COLO829 (cell line): Measurements from ENCODE around the gene FAM222A.

ENCODE experiments used
- DNase-seq: peaks from one replicate; pipeline ENCODE4 v3.0.0; 2012; ENCODE audit warnings: low spot score

Gene FAM222A

DNA sequence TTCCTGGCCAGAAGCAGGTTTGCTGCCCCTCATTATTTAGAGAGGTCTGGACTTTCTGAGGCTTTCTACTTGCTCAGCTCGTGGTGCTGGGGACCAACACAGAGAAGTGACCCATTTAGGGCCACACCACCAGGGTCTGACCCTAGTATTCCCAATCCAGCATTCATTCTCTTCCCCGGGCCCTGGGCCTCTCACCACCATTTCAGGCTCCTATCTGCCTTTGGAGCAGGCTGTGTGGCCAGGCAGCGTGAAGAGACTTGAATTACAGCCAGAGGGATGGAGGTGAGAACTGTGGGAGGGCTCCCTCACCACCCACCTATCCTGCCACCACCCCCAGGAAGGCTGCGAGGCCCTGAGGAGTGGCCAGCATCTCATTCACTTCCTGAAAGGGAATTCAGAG is 24.6 kb downstream of the FAM222A start:
- no peak for DNase-seq

DNA sequence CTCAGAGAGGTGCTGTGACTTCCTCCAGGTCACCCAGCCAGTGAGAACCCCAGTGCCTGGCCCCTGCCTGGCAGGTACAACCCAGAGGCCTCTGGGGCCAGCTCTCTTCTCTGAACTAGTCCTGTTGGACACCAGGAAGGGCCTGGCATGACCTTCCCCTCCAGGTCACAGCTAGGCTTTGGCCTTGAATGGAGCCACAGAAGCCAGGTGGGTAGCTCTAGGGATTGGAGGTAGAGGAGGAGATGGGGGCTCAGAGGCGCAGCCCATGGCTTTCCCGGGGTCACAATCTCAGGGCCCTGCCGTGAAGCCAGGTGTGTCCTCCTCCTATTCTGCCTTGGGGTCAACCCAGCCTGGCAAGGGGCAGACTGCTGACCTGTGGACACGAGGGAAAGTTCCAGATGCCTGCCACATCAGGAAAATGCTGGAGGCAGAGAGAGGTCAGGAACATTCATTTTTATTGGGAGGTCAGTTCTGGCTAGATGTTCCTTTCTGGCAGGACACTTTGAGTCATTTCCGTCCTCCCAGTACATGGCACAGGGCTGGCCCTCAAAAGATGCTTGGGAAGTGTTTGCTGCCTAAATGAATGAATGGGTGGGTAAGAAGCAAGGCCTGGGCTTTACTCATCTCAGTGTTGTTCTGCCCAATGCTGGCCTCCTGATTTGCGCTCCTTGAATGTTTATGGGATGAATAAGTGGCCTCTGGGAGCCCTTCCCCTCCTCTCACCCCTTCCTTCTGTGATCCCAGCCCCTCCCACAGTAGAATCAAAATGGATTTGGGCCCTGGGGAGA is 25.4 kb downstream of the FAM222A start:
- DNase-seq: no peak

DNA sequence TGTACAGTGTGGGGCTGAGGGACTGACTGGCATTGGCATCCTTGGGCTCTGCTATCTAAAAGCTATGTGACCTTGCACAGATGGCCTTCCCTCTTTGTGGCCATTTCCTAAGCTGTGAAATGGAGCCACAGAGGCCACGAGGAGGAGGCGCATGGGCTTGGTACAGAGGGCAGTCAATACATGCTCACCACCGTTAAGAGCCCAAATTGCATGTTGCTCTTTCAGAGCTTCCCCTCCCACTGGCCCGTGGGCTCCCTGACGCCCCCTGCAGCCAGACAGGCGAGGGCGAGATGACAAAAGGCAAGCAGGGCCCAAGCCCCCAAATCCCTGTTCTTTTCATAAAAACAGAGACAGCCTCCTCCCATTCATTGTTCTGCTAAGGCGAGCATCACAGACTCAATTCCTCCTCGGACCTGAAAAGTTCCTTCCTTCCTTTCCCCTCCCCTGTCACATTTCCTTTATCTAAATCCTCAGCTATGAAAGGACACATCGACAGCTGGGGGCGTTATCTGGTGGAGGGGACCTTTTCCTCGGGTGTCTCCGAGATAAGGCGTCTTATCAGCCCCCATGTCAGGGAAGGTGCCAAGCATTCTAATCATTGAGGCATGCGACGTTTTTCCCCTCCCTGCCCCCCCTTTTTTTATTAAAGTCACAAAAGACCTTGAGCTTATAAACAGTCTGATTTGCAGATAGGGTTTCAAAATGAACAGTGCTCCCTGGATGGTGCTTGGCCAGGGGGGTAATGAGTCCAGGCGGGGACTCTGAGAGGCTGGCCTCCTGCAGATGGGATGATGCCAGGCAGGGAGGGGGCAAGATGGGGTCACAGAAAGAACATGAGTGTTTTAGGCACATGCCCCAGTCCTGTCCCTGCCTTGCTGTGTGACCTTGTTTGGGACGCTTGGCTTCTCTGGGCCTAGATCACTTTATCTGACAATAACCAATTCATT is 26.4 kb downstream of the FAM222A start:
- DNase-seq: no peak

DNA sequence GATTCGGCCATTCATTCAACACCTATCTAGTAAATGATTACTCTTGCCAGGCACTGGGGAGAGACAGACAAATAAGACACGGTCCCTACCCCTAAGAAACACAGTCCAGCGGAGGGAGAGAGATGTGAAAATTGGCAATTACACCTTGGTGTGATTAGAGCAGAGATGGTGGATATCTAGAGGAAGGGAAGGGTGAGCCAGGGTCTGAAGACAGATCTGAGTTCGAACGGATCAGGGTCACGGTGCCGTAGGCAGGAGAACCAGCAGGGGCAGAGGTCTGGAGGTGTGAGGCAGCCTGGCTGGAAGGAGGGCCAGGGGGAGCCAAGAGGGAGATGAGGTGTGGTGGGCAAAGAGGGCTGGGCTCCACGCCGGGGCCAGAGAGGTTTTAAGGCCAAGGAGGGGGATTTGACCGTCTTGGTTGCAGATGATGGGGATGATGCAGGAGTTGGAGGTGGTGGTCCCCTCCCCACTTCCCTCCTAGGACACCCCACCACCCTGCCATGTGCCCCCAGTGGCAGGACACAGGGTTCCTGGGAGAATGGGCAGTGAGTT is 27.1 kb downstream of the FAM222A start:
- DNase-seq: no peak

DNA sequence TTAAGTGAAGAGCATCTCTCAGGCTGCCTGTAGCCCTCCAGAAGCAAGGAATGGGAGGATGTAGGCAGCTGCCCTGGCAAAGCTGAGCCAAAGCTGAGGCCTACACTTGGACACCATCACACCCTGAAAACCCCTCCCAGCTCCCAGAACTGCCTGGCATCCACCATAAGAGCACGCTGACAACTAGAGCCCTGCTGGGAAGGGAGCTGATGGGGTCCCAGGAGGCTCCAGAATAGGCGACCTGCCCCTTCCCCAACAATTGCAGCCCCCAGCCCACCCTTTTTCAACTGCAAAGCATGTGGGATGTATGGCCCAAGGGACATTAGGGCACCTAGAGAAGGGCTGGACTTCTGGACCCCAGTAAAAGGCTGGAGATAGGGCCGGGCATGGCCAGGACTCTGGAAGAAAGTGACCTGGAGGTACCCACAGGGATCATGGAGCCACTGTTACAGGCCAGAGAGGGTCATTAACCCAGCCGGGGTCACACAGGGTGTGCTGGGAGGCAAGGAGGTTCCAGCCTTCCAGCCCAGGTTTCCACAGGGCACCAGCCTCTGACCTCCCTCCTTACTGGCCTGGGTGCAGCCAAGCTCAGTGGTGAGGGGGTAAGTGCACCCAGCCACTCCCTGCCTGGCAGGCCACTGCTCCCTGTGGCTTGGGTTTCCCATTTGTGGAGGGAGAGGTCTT is 27.8 kb downstream of the FAM222A start:
- DNase-seq: no peak

DNA sequence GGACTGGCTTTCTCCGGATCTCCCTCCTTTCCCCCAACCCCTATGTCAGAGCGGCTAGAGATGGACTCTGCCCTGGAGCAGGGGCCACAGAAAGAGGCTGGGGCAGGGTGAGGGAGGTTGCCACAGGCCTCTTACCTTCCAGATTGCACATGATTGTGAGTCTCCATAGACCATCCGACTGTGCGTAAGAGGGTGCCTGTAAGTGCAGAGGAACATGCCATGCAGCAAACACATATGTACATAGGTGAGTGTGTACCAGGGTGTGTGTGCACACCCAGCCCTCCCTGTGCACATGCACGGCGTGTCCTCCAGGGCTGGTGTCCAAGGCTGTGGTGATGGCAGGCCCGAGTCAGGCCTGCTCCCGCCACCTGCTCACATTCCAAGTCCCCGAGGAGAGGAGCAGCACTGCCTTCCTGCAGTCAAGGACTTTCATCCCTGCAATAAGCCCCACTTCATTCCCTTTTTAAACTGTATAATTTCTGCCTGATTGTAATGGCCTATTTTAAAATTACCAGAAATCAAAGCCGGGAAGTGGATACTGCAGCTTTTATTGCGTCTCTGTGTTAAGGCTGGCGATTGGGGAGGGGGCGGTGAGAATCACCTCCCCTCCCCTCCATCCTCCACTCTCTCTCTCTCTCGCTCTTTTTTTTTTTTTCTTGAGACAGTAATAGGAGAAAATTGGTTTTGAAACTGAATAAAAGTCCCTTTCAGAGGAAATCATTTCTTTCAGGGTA is 28.5 kb downstream of the FAM222A start:
- no peak for DNase-seq

DNA sequence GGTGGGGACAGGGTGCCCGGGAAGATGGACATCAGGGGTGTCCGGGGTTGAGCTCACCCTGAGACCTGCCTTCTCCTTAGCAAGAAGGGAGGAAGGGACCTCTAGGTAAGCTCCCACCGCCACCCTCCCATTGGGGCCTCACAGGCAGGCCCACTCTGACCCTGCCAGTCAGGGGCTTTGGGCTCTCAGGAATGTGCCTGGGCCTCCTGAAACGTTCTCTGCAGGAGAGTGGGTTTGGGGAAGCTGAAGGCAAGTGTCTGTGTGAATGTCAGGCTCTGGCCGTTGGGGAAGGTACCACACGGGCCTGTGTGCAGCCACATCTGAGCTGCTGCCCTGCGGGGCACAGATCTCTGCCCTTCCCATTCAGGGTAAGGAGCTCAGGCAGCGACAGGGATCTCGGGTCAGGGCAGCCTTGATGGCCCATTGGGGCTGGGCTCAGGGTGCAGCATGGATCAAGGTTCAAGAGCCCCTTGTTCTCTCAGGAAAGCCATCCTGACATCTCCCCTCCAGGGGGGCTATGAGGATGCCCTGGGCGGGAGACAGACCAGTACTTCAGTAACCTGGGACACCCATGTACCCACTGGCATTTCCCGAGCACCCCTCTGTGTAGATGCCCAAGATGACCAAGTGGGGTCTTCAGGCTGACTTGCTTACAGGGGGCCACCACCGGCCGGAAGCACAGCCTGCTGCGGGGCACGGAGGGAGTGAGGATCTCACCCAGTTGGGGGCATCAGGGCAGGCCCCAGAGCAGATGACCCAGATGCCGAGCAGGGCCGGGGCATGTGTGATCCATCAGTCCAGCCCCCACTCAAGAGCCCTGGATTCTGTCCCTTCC is 29.7 kb downstream of the FAM222A start:
- DNase-seq: no peak

DNA sequence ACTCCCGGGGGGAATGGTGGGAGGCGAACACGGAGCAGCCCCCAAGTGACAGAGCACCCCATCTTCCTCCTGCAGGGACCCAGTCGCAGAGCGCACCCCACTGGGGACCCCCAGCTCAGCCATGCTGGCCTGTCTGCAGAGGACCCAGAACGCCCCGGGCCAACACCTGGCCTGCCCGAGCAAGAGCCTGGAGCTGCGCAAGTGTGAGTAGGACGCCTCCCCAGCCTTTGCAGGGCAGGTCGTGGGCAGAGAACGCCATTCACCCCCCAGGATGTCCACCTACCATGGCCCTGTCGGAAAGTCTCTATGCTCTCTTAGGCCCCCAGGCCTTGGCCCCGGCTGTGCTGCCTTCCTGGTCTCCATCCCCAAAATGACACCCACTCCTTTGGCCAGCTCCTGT is 30.4 kb downstream of the FAM222A start:
- DNase-seq: no peak

DNA sequence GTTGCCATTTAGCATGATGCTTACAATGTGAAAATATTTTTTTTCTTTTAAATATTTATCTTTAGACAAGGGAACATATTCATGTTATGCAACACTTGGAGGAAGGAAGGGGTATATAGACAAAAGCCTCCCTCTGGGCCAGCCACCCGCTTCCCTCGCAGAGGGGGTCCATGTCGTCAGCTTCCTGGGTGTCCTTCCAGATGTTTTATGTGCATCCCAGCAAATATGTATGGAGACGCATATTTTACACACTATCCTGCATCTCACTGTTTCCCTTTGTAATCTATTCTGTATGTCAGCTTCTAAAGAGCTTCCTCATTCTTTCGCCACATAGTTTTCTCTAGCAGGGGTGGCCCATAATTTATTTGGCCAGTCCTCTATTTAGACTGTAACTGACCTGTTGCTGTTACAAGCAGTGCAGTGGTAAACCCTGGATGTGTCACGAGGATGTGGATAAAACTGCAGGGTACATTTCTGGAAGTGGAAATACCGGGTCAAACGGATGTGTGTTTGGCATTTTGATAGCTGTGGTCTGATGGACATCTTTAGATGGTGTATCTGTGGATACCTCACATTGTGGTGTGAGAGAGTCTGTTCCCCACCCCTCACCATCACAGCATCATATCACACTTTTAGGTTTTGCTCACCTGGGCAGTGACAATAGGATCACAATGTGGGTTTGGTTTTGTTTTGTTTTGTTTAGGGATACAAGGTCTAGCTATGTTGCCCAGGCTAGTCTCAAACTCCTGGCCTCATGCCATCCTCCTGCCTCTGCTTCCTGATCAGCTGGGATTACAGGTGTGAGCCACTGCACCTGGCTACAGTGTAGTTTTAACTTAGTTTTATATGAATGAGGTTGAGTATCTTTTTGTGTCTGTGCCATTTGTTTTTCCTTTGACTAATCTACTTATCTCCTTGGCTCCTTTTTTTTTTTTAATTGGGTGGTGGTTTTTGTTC is 31.6 kb downstream of the FAM222A start:
- DNase-seq: no peak

DNA sequence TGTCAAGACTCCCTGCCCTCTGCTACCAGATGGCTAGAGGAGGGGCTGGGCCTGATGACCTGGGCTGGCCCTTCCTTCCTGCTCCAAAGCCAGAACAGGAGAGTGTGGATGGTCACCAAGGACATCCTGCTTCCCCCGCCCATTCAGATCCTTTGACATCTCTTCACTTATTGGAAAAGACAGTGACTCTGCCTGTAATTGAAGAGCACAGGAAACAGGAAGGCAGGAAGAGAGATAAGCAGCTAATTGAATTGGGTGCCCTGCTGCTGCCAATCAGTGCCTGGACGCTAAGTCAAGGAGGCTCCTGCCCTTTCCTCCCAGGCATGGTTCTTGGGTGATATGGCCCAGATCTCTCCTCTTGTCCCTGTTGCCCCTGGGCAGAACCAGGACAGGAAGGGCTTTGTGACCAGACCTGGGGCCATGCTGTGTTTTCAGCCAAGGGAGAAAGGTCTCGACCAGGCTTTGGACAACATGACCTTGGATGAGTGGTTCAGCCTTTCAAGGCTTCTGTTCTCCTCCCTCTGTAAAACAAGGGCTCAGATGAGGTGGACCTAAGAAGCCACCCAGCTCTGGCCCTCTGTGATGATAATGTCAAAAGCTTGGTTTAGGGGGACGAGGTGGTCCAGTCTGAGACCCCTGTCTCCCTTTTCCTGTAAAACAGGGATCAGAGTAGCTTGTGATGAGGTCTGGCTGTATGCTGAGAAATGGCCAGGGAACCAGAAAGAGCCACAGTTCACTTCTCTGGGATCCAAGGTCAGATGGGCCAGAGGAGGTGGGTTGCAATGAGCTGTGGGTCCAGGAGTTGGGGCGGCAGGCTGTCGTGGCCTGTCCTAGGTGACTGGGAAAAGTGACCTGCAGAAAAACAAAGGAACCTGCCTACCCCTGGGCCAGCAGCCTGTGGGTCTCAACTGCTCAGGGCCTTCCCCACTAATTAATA is 38.8 kb downstream of the FAM222A start:
- DNase-seq: no peak

DNA sequence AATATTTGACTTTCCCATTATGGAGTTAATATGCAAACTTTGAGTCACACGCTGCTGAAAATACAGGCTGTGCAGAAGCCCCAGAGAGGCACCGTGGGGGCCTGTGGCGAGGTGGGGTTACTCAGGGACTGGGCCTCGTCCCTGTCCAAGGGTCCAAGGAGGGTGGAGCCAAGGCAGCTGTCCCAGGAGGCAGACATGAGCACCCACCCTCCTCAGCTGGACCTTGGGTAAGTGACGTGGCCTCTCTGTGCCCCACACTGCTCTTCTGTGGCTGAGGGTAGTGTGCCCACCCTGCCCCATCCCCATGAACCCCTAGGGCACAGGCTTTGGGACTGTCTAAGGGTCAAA is 39.4 kb downstream of the FAM222A start:
- DNase-seq: no peak

DNA sequence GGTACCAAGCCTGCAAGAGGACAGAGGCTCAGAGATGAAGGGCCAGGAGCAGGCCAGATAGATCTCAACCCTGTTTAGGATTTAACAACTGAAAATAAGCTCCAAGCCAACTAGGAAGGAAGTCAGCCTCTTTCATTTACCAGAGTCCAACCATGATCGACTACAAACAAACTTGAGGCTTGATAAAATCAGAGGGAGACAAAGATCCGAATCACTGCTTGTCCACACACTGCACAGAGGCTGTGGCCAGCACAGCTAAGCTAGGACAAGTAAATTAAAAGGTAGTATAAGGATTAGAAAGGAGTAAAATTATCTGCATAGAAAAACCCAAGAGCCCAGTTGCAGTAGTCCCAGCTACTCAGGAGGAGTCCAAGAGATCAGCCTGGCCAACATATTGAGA is 40.3 kb downstream of the FAM222A start:
- no peak for DNase-seq

DNA sequence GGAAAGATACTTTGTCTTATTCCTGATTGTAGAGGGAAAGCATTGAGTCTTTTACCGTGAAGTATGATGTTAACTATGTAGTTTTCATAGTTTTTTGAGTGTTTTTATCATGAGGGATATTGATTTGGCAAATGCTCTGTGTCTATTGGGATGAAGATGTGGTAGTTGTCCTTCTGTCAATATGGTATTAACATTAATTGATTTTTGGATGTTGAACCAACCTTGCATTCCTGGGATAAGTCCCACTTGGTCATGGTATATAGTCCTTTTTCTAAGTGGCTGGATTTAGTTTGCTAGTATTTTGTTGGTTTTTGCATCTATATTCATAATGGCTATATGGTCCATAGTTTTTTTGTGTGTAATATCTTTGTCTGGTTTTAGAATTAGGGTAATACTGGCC is 42.8 kb downstream of the FAM222A start:
- DNase-seq: no peak

DNA sequence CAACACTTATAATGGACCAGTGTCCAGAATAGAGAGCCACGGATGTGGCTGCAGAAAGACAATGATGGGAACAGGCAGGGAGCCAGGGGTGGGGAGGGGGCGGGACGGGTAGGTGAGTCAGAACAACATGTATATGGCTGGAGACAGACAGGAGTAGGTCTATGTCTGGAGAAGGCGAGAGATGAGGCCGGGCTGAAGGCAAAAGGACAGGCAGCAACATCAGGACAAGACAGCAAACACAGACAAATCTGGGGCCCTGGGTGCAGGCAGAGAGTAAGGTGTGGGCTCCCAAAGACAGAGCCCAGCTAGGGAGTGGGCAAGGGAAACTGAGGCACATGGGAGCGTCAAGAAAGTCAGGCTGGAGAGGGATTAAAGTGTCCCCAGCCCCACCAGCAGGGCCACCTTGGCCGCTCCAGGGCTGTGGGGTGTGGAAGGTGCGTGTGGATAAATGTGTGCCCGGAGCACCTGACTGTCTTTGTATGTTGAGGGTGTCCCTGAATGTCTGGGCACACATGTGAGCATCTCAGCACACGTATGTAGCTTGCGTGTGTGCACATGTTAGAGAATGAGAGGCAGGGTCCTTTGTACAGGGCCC is 44.1 kb downstream of the FAM222A start:
- no peak for DNase-seq

DNA sequence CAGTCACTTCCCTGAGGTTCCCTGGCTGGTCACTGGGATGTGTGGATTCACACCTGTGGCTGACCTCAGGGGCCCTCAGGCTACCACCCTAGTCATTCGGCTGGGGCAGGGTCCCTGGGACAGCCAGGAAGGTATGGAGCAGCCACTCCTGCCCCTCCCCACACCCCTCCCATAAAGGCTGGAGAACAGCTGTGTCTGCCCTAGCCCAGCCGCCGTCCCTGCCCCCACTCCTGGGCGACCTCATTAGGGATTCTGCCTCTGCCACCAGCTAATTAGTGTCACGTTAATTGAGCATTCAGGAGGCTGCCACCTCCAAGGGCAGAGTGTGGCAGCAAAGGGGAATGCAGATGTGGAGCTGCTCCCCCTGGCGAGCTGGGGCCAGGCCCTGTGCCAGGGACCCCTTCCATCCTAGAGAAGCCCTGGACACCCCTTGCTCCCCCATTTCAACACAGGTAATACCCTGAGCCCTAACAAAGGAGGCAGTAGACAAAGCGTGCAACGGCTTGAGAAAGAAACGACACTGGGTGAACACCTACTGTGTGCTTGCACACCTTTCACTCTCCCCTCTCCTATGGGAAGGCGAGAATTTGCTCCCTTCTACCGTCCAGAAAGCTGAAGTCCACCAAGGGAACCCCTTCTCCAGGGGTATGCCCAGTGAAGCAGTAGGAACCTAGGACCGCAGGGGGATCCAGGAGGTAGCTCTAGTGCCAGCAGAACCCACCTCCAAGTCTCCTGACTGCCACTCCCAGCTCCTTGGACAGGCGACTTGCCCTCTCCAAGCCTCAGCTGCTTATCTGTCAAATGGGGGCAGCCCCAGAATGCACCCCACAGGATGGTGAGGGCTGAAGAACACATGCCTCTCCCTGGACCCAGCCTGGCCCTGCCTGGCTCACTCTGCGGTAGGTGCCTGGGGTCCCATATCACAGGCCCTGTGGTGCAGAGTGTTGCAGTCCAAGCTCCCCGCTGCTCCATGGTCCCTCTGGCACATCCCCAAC is 45.1 kb downstream of the FAM222A start:
- DNase-seq: no peak

DNA sequence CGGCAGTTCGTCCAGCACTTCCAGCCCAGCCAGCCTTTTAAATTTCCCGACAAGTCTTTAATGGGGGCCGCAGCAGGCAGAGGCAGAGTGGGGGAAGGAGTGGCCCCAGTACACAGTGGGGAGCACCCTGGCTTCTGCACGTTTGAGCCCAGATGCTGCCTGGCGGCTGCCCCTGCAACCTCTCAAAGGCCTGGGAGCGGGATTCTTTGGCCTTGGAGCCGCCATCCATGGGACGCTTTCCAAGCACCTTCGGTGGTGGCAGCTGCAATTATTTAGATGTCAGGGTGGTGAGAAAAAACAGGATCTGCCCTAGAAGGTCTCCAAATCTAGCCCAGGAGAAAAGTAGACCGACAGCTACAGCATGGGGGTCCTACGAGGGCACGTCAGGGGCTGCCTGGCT is 46.0 kb downstream of the FAM222A start:
- no peak for DNase-seq
